ENCODE data around the gene HOXB4.

DNA sequence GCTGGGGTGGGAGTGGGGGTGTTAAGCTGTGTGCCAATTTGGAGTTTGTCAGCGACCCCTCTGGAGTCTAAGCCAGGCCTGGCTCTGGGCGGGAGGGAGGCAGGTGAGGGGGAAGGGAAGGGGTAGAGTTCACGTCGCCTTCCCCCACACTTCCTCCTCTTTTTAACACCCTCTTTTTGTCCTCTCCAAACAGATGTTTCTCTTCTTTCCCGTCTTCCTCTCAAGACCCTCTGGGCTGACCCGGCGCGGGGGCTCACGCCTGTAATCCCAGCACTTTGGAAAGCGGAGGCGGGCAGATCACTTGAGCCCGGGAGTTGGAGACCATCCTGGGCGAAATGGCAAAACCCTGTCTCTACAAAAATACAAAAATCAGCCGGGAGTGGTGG is 50.6 kb downstream of the HOXB4 start:
- no peak for TF ChIP-seq POLR2A (IDR thresholded peaks at IDR 0.05)
- TF ChIP-seq, protein P1, sequence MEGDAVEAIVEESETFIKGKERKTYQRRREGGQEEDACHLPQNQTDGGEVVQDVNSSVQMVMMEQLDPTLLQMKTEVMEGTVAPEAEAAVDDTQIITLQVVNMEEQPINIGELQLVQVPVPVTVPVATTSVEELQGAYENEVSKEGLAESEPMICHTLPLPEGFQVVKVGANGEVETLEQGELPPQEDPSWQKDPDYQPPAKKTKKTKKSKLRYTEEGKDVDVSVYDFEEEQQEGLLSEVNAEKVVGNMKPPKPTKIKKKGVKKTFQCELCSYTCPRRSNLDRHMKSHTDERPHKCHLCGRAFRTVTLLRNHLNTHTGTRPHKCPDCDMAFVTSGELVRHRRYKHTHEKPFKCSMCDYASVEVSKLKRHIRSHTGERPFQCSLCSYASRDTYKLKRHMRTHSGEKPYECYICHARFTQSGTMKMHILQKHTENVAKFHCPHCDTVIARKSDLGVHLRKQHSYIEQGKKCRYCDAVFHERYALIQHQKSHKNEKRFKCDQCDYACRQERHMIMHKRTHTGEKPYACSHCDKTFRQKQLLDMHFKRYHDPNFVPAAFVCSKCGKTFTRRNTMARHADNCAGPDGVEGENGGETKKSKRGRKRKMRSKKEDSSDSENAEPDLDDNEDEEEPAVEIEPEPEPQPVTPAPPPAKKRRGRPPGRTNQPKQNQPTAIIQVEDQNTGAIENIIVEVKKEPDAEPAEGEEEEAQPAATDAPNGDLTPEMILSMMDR (IDR thresholded peaks at IDR 0.05): no peak

Data from adrenal gland (tissue), 5 donors.